GM21515 (cell line): ENCODE measurements around the gene PAEP.
"Not testable (repeated sequence)": the region's sequence is repeated elsewhere in the genome, so short reads cannot be mapped to it uniquely, and the experiment has no call there.

Experiments
- ATAC-seq: cut with Tn5 transposase; IDR thresholded peaks from one replicate; pipeline ENCODE4 v1.9.1; 2021; ENCODE audit not compliant: unreplicated experiment

The PAEP gene

DNA sequence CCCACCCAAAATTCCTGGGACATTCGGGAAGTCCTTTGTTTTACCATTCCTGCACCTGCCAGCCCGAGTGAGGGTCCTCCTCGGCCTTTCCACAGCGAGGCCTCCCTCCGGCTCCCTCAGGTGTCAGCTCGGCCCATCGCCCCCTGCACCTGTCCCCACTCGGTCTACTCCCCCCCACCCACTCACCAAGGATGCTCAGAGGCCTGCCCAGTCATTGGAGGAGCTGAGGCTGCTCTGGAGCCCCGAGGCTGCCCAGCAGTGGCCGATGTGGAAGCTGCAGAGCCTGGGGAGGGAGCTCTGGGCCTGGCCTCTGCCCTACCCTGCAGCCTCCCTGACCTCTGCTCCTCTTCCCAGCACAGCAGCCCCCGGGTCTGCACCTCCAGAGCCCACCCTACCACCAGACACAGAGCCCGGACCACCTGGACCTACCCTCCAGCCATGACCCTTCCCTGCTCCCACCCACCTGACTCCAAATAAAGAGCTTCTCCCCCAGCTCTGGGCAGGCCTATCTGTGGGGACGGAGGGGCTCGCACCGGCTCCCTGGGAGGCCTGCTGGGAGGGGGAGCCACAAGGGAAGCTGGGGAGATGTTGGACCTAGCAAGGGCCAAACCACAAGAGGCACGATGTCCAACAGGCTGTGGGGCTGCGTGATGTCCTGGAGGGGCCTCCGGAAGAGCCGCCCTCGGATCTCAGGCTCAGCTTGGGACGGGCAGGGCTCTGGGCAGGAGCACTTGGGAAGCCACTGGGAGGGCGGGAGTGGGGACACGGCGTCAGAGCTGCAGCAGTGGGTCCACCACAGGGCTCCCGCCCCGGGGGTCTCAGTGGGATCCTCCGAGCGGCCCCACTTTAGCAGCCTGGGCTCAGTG is 11.8 kb upstream of the PAEP start:
- not testable (repeated sequence) for ATAC-seq

DNA sequence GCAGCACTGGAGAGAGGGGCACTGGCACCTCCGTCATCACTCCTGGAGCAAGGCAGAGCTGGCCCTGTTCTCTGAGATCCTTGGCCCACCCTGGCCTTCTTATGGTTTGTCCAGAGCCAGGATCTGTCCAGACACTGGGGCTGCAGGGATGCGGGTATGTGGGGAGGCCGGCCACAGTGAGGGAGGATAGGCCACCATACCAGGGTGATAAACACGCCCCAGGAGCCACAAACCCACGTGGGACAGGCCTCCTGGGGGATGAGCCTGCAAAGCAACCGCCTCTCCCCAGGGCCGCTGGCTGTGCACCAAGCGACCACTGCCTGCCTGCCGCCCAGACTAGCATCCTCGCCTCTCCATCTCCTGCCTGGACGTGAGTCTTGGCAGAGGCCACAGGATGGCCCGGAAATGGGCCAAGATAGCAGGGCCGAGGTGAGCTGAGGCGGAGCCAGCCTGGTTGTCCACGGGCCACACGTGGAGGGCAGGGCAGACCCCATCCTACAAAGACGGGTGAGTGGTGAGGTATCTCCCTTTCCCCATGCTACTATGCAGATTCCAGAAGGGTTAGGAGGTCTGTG is 11.1 kb upstream of the PAEP start:
- no peak for ATAC-seq

DNA sequence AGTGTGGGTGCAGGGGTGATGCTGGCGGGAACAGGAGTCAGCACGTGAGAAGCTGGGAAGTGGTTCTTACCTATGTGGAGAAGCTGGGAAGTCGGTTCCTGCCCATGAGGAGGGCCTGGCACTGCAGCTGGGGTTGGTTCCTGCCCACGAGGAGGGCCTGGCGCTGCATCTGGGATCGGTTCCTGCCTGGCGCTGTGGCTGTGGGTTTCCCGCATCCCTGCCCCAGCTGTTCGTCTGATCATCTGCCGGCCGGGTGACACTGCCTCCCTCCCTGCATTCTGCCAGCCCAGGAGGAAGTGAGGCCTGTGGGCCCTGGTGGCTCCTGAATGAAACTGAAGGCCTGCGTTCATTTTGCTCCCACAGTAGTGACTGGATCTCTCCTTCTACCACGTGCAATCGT is 10.5 kb upstream of the PAEP start:
- no peak for ATAC-seq

DNA sequence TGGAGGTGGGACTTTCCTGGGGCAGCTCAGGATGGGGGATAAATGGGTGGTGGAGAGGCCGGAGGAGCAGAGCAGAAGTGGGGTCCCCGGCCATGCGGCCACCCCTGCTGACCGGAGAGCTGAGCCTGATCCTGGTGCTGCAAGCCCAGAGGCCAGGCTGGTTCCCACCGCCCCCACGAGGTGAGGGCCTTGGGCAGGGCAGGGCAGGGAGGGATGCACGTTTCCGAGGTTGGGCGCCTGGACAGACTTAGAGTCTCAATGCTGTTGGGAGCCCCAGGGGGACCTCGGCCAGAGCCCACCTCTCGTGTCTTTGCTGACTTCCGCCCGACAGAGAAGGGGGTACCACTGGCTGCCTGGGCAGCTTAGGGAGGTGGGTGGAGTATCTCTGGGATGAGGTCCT is 10.1 kb upstream of the PAEP start:
- ATAC-seq: no peak

DNA sequence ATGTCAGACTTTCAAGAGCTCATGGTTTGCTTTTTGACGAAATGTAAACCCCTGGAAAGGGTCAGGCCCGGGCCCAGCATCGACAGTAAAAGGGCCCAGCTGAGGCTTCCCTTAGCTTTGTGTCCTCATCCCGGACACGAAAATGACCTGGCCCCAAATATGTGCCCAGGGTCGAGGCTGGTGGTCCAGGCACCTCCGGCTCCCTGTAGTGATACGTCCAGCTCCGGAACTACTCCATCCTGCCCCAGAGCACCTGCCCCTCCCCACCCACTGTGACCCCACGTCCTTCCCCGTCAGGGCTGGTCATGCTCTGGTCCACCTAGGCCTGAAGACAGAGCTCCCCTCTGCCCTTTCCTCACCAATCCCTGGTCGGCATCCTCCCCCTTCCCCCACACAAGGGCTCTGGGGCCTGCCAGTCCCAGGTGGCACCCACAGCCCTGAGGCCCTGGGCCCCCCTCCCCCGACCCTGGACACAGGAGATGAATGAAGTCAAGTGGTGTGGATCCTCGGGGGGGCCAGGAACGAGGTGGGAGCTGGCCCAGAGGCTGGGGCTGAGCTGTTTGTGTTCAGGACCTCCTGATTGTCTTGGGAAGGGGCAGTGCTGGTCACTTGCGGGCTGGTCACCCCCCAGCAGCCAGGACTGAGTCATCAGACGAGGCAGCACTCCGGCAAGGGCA is 9.4 kb upstream of the PAEP start:
- no peak for ATAC-seq

DNA sequence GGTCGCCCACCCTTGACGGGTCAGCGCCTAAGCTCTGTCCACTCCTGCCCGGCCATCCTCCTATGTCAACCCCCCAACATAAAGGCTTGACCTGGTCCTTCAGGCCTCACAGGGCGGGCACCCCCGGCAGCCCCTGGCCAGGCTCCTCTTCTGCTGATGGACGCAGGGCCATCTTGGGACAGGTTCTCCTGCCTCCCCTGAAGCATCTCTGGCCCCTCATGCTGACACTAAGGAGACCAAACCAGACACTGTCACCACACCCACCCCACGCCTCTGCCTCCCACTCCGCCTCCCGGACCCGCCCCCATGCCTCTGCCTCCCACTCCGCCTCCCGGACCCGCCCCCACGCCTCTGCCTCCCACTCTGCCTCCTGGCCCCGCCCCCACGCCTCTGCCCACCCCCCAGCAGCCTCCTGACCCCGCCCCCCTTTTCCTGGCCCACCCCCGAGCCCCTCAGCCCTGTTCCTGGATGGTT is 8.8 kb upstream of the PAEP start:
- ATAC-seq: no peak

DNA sequence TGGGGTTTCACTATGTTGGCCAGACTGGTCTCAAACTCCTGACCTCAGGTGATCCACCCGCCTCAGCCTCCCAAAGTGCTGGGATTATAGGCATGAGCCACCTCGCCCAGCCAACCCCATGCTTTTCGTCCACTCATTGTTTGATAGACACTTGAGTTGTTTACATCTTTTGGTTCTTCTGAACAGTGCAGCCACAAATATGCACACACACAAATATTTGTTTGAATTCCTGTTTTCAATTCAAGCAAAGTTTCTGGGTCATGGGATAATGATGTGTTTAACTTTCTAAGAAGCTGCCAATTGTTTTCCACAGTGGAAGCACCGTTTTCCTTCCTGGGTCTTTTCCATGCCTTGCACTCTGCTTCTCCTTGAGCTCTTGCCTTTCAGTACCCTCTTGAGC is 6.8 kb upstream of the PAEP start:
- no peak for ATAC-seq

DNA sequence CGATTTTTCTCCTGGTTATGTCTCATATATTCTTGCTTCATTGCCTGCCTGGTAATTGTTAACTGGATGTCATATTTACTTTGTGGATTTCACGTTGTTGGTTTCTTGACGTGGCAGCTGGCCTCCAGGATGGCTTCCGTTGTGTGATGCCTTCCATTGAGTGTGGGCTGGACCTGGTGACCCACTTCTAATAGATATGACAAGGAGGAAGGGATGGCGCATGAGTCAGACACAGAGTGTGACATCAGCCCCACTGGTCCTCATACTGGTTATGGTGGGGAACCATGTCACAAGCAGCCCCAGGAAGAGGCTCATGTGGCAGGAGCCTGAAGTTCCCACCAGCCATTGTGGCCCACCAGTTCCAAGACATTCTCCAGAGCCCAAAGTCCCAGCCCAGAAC is 6.4 kb upstream of the PAEP start:
- ATAC-seq: no peak

DNA sequence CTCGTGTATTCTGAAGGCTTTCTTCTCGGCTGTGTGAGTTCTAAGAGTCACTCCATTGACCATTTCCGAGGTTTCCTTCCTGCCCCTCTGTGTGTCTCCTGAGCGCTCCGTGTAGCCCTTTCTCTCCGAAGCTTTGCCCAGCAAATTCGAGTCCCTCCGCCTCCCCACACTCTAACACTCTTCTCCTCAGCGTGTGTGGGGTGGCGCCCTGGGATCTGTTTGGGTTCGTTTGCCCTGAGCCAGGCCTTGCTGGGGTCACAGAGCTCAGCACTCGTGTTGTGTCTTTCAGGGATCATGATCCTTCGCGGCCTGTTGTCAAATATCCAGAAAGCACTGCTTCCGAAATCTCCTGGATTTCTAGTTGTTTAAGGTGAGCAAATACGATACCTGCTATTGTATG is 5.6 kb upstream of the PAEP start:
- ATAC-seq: no peak

DNA sequence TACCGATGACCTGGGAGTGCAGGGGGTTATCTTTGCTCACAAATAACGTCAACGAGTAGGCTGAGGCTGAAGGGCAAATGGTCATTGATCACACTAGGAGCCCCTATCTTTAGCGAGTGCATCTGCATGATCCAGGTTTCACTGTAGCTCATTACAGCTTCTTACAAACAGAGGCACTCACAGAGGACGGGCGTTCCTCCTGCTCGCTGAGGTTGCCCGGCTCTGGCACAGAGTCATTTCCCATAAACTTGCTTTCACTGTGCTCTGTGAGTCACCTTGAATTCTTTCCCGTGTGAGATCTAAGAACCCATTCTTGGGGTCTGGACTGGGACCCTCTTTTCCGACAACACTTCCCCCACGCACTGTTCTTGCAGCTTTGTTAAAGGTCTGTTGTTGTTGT is 1.9 kb upstream of the PAEP start:
- ATAC-seq: no peak

DNA sequence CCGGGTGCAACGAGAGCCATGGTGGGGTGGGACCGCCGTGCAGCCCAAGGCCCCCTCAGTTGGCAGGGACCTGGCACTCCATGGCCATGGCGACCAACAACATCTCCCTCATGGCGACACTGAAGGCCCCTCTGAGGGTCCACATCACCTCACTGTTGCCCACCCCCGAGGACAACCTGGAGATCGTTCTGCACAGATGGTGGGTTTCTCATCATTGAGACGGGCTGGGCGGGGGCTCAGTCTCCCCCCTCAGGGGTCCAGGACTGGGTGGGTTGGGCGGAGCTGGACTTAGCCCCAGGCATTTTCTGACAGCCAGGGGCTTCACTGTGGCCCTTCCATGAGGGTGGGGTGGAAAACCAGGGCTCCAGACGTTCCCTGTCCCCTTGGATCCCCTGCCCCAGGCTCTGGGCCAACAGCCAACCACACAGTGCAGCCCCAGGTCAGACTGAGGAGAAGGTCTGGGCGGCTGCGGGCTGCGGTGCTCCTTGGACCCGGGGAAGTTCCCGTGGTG is 734 bp downstream of the PAEP start:
- no peak for ATAC-seq

DNA sequence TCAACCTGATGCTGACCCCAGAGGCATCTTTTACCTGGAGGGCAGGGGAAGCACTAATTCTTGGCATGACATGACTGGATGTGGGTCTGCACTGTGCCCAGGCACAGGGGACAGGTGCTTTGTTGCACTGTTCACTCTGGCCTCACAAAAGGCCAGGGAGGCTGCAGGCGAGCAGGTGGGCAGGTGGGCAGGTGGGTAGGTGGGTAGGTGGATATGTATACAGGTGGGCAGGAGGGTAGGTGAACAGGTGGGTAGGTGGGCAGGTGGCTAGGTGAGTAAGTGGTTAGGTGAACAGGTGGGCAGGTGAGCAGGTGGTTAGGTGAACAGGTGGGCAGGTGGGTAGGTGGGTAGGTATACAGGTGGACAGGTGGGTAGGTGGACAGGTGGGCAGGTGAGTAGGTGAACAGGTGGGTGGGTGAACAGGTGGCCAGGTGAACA is 1.5 kb downstream of the PAEP start:
- ATAC-seq: no peak

DNA sequence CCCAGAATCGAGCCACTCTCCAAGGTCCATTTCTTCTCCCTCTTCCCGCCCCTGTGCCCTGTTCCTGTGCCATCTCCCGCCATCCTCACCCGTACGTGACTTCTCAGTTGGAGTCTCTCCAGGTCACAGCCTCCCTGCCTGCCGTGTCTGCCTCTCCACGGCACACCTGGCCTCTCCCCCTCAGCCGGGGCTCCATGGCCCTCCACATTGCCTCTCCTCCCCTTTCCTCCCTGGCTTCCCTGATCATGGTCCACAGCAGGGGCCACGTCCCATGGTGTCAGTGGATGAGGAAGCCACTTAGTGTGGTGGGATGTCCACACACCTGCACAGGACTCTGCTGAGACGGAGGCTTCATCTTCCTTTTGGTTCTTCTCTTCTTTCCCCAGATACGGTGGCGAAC is 2.3 kb downstream of the PAEP start:
- ATAC-seq: no peak

DNA sequence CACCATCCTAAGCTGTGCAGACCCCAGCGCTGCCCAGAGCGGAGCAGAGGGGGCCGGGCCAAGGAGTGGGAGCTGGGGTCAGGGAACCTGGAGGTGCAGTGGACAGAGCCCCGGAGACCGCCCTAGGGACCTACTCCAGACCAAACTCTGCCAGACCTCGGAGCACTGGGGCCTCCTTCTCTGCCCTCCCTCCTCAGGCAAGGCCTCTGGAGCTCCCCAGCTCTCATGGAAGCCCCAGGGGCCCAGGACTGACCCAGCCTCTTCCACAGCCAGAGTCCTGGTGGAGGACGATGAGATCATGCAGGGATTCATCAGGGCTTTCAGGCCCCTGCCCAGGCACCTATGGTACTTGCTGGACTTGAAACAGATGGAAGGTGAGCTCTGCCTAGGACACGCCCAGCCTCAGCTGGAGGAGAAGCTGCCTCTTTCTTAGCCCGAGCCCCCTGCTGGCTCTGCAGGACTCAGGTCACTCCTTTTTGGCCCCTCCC is 3.6 kb downstream of the PAEP start:
- ATAC-seq: no peak

DNA sequence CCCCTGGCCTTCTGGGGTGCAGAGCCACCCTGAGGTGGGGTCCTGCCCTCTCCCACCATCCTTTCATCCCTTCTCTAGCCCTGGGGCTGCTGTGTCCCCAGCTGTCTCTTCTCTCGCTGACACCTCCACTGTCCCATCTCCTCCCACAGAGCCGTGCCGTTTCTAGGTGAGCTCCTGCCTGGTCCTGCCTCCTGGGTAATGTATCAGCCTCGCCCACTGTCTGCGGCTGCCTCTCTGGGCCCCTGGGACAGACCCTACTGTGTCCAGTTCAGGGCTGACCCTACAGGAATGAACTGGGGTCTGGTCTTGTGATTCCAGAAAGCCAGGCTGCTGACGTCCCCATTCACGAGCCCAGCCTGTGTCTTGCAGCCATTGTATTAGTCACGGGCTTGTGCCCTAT is 4.1 kb downstream of the PAEP start:
- ATAC-seq: no peak

DNA sequence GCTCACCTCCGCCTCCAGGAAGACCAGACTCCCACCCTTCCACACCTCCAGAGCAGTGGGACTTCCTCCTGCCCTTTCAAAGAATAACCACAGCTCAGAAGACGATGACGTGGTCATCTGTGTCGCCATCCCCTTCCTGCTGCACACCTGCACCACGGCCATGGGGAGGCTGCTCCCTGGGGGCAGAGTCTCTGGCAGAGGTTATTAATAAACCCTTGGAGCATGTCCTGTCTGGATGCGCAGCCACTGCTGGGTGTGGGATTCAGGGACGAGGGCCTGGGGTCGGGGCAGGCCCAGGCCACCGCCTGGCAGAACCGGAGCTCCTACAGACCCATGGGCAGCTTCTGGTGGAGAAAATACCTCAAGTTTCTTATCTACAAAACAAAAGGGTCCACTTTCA is 5.0 kb downstream of the PAEP start:
- no peak for ATAC-seq

DNA sequence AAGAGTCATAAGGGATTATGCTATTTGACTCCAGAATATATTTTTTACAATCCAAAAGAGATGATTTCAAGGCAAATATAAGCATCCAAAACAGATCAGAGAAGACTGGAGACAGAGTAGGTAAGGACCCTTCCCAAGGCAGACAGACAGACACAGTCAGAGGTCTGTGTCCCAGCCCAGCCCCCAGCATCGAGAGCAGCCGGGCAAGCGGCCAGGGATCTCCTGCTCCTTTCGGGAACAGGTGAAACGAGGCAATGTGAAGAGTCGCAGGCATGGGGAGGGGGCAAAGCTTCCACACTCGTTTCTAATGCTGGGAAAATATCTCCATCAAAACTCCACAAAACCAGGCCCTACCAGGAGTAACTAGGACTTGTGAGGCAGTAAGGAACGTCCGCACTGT is 5.8 kb downstream of the PAEP start:
- no peak for ATAC-seq

DNA sequence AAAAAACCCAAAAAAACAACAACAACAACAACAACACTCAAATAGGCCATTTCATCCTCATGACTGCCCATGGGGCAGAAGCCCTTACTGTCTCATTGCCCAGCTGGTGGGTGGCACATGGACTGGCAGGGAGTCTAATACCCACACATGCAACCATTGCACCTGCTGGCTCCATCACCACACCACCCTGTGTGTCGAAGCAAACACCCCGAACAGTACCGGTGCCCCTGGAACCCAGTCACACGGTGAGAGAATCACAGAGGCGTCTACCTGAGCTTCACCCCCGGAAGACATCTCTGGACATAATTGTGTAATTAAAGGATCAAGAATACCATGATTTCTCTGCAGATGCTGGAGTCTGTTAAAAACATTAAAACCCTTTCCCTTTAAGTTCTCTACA is 6.5 kb downstream of the PAEP start:
- ATAC-seq: no peak

DNA sequence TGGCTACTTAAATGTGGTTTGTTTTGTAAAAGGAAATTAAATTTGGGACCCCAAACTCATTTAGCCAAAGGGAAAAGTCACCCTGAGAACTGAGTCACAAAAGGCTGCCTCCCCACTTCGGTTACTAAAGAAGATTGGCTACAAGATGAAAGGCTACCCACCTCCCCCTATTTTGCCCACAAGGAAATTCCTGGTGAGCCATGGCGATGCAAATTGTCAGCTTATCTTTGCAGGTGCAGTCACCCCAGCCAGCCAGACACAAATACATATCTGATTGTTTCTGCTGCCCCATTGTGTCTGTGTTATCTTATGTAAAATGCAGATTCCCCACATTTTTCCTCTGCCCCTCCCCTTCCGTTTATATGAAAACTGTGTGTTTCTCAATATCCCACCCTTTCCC is 8.9 kb downstream of the PAEP start:
- no peak for ATAC-seq

DNA sequence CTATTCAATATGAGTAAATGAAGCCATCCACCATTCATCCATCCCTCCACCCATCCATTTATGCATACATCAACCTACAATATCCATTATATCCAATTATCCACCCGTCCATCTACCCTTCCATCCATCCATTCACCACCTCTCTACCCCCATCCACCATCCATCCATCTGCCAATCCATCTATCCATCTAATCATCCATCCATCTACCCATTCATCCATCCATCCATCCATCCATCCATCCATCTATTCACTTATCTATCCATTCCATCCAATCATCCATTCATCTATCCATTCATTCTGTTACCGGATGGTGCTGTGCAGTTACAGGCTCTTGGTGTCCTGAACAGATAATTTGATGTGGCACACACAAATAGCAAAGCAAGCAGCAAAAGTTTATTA is 10.7 kb downstream of the PAEP start:
- no peak for ATAC-seq

DNA sequence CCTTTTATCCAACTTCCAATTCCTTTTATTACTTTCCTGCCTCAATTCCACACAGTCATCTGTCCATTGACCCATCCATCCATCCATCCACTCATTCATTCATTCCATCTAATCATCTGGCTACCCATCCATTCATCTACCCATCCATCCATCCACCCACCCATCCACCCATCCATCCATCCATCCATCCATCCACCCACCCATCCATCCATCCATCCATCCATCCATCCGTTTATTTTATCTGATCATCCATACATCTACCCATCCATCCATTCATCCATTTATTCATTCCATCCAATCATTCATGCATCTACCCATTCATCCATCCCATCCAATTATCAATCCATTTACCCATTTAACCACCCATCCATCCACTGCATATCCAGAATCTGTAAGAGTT is 11.6 kb downstream of the PAEP start:
- no peak for ATAC-seq

DNA sequence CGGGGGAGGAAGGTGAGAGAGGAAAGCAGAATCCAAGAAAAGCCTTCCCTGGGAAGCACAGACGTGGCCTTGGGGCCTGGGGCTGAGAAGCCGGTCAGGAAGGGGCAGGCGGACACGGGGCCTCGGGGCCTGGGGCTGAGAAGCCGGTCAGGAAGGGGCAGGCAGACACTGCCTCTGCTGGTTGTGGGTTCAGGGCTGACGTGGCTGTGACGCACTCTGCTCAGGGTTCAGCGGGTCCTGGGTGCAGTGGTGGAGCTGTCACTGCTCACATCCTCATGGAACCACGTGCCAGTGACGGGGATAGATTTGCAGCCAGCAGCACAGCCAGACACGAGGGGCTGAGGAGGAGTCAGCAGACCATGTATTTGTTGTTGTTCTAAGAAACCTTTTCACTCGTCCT is 12.8 kb downstream of the PAEP start:
- no peak for ATAC-seq
